ENCODE results near the gene NTRK3.

The NTRK3 gene

GRCh38 chr15:88256279-88257230 lies at the start of gene NTRK3:
NTRK3 (minus strand) TSS chr15:88256739; CDS start chr15:88256153, 586 bp downstream.
- Histone ChIP-seq H3K4me1 (ENCODE audit: control insufficient read depth, insufficient read depth, low read length, unreplicated experiment) (no peaks in the 10 kb centered on the region), H2AFZ (ENCODE audit: low read length, unreplicated experiment) (no peak within 1 kb of the TSS), H3K27me3 (ENCODE audit: insufficient read depth, low read length) (peaks cover 58% of the 10 kb centered on the region), H3K27ac (ENCODE audit: low read depth, low read length) (no peak within 1 kb of the TSS), H3K4me3 (ENCODE audit: low read depth, low read length) (peak within 1 kb of the TSS; percentile 59), H3K36me3 (ENCODE audit: insufficient read depth, low read length) (no peaks in the 10 kb centered on the region), H3K79me2 (ENCODE audit: control insufficient read depth, insufficient read depth, low read length, unreplicated experiment) (no peaks in the 10 kb centered on the region)

DNA sequence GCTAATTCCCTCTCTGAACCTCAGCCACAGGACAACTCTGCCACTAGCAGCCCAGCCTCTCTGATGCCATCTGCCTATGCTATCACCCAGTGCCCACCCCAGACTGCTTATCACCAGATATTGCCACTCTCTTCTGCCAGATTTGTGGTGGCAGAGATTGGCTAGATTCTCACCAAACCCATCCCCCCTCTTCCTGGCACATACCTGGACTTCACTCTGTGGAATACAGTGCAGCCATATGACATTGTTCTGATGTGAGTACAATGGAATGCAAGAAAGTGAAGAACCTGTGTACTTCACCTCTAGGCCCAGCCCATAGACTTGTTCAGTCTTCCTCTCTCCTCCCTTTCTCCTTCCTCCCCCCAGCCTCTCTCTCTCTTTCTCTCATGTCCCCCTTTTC lies 46.9 kb upstream of the NTRK3 start:
- Histone ChIP-seq H3K79me2 (ENCODE audit: control insufficient read depth, insufficient read depth, low read length, unreplicated experiment) (no peaks in the 10 kb centered on the region), H3K4me3 (ENCODE audit: low read depth, low read length) (no peak overlapping the region), H3K27ac (ENCODE audit: low read depth, low read length) (no peak overlapping the region), H3K4me1 (ENCODE audit: control insufficient read depth, insufficient read depth, low read length, unreplicated experiment) (no peaks in the 10 kb centered on the region), H3K36me3 (ENCODE audit: insufficient read depth, low read length) (no peaks in the 10 kb centered on the region), H2AFZ (ENCODE audit: low read length, unreplicated experiment) (no peak overlapping the region), H3K27me3 (ENCODE audit: insufficient read depth, low read length) (no peaks in the 10 kb centered on the region)

- H3K4me3 ChIP-seq (ENCODE audit: low read depth, low read length) = no peak overlapping the region
- H3K79me2 ChIP-seq (ENCODE audit: control insufficient read depth, insufficient read depth, low read length, unreplicated experiment) = no peaks in the 10 kb centered on the region
- no peaks in the 10 kb centered on the region for H3K4me1 ChIP-seq (ENCODE audit: control insufficient read depth, insufficient read depth, low read length, unreplicated experiment)
- no peaks in the 10 kb centered on the region for H3K27me3 ChIP-seq (ENCODE audit: insufficient read depth, low read length)
- no peaks in the 10 kb centered on the region for H3K36me3 ChIP-seq (ENCODE audit: insufficient read depth, low read length)
- H3K27ac ChIP-seq (ENCODE audit: low read depth, low read length) = no peak overlapping the region
- no peak overlapping the region for H2AFZ ChIP-seq (ENCODE audit: low read length, unreplicated experiment)
Measured at GRCh38 chr15:88302373-88302772, 45.8 kb upstream of the NTRK3 start.

DNA sequence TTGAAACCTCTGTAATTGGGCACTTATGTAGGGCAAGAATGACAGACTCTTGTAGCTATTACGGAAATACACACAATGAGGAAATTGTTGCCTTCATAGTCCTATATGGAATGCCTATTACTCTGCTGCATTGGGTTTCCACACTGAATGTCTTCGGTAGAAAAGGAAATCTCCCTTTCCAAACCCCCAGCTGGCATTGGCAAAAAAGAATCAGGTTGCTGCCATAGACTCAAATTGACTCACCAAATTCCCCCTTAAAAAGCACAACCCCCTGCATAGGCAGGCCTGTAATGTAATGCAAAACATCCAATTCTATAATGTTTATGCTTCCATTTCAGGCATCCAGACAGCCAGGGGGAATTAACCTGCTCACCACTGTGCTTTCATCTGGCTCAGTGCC lies 44.8 kb upstream of the NTRK3 start:
- no peaks in the 10 kb centered on the region for H3K27me3 ChIP-seq (ENCODE audit: insufficient read depth, low read length)
- no peaks in the 10 kb centered on the region for H3K36me3 ChIP-seq (ENCODE audit: insufficient read depth, low read length)
- no peak overlapping the region for H3K27ac ChIP-seq (ENCODE audit: low read depth, low read length)
- no peak overlapping the region for H2AFZ ChIP-seq (ENCODE audit: low read length, unreplicated experiment)
- H3K4me3 ChIP-seq (ENCODE audit: low read depth, low read length) = no peak overlapping the region
- H3K79me2 ChIP-seq (ENCODE audit: control insufficient read depth, insufficient read depth, low read length, unreplicated experiment) = no peaks in the 10 kb centered on the region
- no peaks in the 10 kb centered on the region for H3K4me1 ChIP-seq (ENCODE audit: control insufficient read depth, insufficient read depth, low read length, unreplicated experiment)

- Histone ChIP-seq H3K36me3 (ENCODE audit: insufficient read depth, low read length) (no peaks in the 10 kb centered on the region), H3K4me3 (ENCODE audit: low read depth, low read length) (no peak overlapping the region), H3K27me3 (ENCODE audit: insufficient read depth, low read length) (no peaks in the 10 kb centered on the region), H3K27ac (ENCODE audit: low read depth, low read length) (no peak overlapping the region), H3K4me1 (ENCODE audit: control insufficient read depth, insufficient read depth, low read length, unreplicated experiment) (no peaks in the 10 kb centered on the region), H3K79me2 (ENCODE audit: control insufficient read depth, insufficient read depth, low read length, unreplicated experiment) (no peaks in the 10 kb centered on the region), H2AFZ (ENCODE audit: low read length, unreplicated experiment) (no peak overlapping the region)
Measured at GRCh38 chr15:88300861-88301260, 44.3 kb upstream of the NTRK3 start.

GRCh38 chr15:88300089-88300488 lies 43.5 kb upstream of the NTRK3 start:
- Histone ChIP-seq H3K4me1 (ENCODE audit: control insufficient read depth, insufficient read depth, low read length, unreplicated experiment) (no peaks in the 10 kb centered on the region), H3K4me3 (ENCODE audit: low read depth, low read length) (no peak overlapping the region), H2AFZ (ENCODE audit: low read length, unreplicated experiment) (no peak overlapping the region), H3K36me3 (ENCODE audit: insufficient read depth, low read length) (no peaks in the 10 kb centered on the region), H3K27me3 (ENCODE audit: insufficient read depth, low read length) (no peaks in the 10 kb centered on the region), H3K27ac (ENCODE audit: low read depth, low read length) (no peak overlapping the region), H3K79me2 (ENCODE audit: control insufficient read depth, insufficient read depth, low read length, unreplicated experiment) (no peaks in the 10 kb centered on the region)

GRCh38 chr15:88299497-88299896 lies 43.0 kb upstream of the NTRK3 start:
- H3K4me1 ChIP-seq (ENCODE audit: control insufficient read depth, insufficient read depth, low read length, unreplicated experiment) = no peaks in the 10 kb centered on the region
- no peak overlapping the region for H3K27ac ChIP-seq (ENCODE audit: low read depth, low read length)
- H3K36me3 ChIP-seq (ENCODE audit: insufficient read depth, low read length) = no peaks in the 10 kb centered on the region
- no peak overlapping the region for H3K4me3 ChIP-seq (ENCODE audit: low read depth, low read length)
- H2AFZ ChIP-seq (ENCODE audit: low read length, unreplicated experiment) = no peak overlapping the region
- no peaks in the 10 kb centered on the region for H3K79me2 ChIP-seq (ENCODE audit: control insufficient read depth, insufficient read depth, low read length, unreplicated experiment)
- H3K27me3 ChIP-seq (ENCODE audit: insufficient read depth, low read length) = no peaks in the 10 kb centered on the region

GRCh38 chr15:88288661-88289060 lies 32.1 kb upstream of the NTRK3 start:
- H3K4me3 ChIP-seq (ENCODE audit: low read depth, low read length) = no peak overlapping the region
- no peaks in the 10 kb centered on the region for H3K4me1 ChIP-seq (ENCODE audit: control insufficient read depth, insufficient read depth, low read length, unreplicated experiment)
- no peaks in the 10 kb centered on the region for H3K36me3 ChIP-seq (ENCODE audit: insufficient read depth, low read length)
- no peaks in the 10 kb centered on the region for H3K79me2 ChIP-seq (ENCODE audit: control insufficient read depth, insufficient read depth, low read length, unreplicated experiment)
- H3K27me3 ChIP-seq (ENCODE audit: insufficient read depth, low read length) = no peaks in the 10 kb centered on the region
- H3K27ac ChIP-seq (ENCODE audit: low read depth, low read length) = no peak overlapping the region
- H2AFZ ChIP-seq (ENCODE audit: low read length, unreplicated experiment) = no peak overlapping the region

GRCh38 chr15:88288206-88288605 lies 31.7 kb upstream of the NTRK3 start:
- Histone ChIP-seq H3K4me1 (ENCODE audit: control insufficient read depth, insufficient read depth, low read length, unreplicated experiment) (no peaks in the 10 kb centered on the region), H3K36me3 (ENCODE audit: insufficient read depth, low read length) (no peaks in the 10 kb centered on the region), H3K27ac (ENCODE audit: low read depth, low read length) (no peak overlapping the region), H2AFZ (ENCODE audit: low read length, unreplicated experiment) (no peak overlapping the region), H3K79me2 (ENCODE audit: control insufficient read depth, insufficient read depth, low read length, unreplicated experiment) (no peaks in the 10 kb centered on the region), H3K4me3 (ENCODE audit: low read depth, low read length) (no peak overlapping the region), H3K27me3 (ENCODE audit: insufficient read depth, low read length) (no peaks in the 10 kb centered on the region)

DNA sequence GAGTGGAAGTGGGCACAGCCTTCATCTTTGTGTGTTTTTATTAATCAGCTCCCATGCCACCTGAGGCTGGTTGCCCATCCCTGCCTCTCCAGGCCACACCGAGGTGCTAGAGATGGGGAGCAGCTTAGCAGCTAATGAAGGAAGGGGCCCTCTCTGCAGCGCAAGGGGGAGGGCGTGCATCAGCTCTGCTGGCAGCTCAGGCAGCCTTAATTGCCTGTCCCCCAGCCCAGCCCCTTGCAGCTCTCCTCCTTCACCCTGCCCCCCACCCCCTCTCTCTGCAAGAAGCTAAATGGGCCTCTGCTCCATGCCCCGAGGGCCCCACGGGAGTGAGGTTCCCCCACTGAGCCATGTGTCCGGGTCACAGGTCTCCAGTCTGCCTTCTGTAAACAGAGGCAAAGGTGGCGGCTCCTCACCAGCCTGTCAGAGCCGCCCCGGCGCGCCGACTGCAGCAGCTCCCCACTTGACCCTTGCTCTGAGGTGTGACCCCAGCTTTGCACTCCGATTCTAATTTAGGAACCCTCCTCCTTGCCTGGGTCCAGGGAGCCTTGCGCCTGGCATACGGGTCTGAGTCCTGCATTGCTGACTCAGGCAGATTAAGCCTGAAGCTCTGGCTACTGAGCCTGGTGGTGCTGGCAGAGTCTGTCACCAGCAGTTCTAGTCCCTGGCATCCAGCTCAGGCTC lies 27.9 kb upstream of the NTRK3 start:
- no peaks in the 10 kb centered on the region for H3K27me3 ChIP-seq (ENCODE audit: insufficient read depth, low read length)
- no peak overlapping the region for H2AFZ ChIP-seq (ENCODE audit: low read length, unreplicated experiment)
- no peak overlapping the region for H3K4me3 ChIP-seq (ENCODE audit: low read depth, low read length)
- H3K79me2 ChIP-seq (ENCODE audit: control insufficient read depth, insufficient read depth, low read length, unreplicated experiment) = no peaks in the 10 kb centered on the region
- no peaks in the 10 kb centered on the region for H3K4me1 ChIP-seq (ENCODE audit: control insufficient read depth, insufficient read depth, low read length, unreplicated experiment)
- no peak overlapping the region for H3K27ac ChIP-seq (ENCODE audit: low read depth, low read length)
- H3K36me3 ChIP-seq (ENCODE audit: insufficient read depth, low read length) = no peaks in the 10 kb centered on the region

GRCh38 chr15:88282614-88283013 lies 26.1 kb upstream of the NTRK3 start:
- H3K79me2 ChIP-seq (ENCODE audit: control insufficient read depth, insufficient read depth, low read length, unreplicated experiment) = no peaks in the 10 kb centered on the region
- H3K36me3 ChIP-seq (ENCODE audit: insufficient read depth, low read length) = no peaks in the 10 kb centered on the region
- H3K27me3 ChIP-seq (ENCODE audit: insufficient read depth, low read length) = no peaks in the 10 kb centered on the region
- H3K4me3 ChIP-seq (ENCODE audit: low read depth, low read length) = no peak overlapping the region
- no peak overlapping the region for H3K27ac ChIP-seq (ENCODE audit: low read depth, low read length)
- no peaks in the 10 kb centered on the region for H3K4me1 ChIP-seq (ENCODE audit: control insufficient read depth, insufficient read depth, low read length, unreplicated experiment)
- no peak overlapping the region for H2AFZ ChIP-seq (ENCODE audit: low read length, unreplicated experiment)

Measured in ACC112 (cell line).